ENCODE measurements around the gene CEMIP2. TPM values are rescaled to one million over a fixed set of nuclear protein-coding genes. Genes with fewer than 3 reads are reported as not detected.
"Not testable (repeated sequence)": the region's sequence is repeated elsewhere in the genome, so short reads cannot be mapped to it uniquely, and the experiment has no call there.

The CEMIP2 gene
- total RNA-seq, 1 donor, result 22.9 TPM

DNA sequence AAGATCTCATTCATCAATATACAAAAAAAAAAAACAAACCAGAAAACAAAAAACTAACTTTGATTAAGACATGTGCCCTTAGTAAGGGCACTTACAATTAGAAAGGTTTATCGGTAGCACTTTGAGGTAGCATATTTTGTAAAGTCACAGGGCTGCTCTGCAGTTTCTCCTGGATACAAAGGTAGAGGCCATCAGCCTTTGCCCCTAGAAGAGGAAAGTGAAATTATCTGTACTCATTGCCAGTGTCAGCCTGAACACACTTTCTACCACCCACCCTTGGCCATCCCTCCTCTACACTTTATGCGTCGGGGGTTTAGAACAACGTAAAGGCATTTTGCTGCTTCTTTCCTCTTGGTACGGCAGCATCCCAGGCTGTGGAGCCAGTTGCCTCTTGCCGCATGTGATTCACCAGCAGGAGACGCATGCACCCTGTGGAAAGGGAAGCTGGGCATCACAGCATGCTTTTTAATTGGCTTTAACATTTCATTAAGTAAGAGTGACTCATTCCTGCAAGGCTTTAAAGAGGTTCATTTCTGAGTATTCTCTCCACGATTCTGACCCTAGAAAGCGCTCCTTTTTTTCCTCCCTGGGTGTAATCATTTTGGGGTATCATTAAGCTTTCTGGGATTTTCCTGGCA, 84.6 kb downstream of the CEMIP2 start:
- peak in 2 of 3 donors; percentile 72 to 74 for DNase-seq (ENCODE audit: low read depth in 2 of 3, low spot score in 2 of 3)

DNA sequence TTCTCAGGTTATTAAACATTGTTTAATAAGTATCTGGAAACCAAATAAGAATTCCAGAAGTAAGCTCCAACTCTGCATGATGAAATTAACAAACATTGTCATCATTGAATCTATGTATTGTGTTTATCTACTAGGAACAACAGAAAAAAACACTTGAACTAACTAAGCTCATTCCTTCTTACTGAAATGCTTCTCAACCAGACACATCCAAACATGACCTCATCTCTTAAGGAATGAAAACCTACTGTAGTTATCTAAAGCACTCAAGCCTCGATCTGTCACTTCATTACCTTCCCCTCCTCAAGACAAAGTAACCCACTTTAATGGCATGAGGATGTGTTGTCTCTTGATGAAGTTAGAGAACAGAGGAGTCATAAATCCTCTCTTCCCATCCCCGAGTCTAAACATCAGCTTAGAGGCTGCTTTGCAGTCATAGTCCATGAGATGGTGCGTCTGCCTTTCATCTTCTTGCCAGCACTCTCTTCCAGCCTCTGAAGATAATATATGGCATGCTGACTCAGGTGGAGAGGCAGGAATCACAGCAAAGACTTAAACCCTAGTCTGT, 86.5 kb downstream of the CEMIP2 start:
- DNase-seq (ENCODE audit: low read depth in 2 of 3, low spot score in 2 of 3), result no peak

DNA sequence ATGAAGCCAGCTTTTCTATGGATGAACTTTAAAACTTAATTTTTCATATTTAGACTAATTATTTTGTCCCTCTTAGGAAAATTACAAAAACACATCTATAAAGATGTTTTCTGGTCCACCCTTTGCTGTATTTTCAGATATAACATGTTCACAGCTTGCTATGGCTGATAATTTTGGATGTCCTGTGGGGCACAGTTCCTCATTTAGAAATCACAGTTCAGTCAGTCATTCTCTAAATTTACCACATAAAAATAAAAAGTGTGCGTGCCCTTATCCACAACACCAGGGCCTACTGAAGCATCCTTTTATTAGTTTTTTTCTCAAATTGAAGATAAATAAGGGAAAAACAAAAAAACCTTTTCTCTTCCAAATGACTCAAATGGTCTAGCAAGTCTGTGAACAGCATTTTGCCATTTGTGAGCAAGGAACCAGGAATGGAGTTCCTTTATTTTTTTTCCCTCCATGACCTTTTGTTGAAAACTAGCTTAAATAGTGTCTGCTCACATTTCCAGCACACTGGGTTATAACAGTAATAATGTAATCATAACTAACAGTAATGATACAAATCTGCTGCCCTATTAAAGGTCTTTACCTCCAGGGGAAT, 87.1 kb downstream of the CEMIP2 start:
- peak in 1 of 3 donors; percentile 43 for DNase-seq (ENCODE audit: low read depth in 2 of 3, low spot score in 2 of 3)

DNA sequence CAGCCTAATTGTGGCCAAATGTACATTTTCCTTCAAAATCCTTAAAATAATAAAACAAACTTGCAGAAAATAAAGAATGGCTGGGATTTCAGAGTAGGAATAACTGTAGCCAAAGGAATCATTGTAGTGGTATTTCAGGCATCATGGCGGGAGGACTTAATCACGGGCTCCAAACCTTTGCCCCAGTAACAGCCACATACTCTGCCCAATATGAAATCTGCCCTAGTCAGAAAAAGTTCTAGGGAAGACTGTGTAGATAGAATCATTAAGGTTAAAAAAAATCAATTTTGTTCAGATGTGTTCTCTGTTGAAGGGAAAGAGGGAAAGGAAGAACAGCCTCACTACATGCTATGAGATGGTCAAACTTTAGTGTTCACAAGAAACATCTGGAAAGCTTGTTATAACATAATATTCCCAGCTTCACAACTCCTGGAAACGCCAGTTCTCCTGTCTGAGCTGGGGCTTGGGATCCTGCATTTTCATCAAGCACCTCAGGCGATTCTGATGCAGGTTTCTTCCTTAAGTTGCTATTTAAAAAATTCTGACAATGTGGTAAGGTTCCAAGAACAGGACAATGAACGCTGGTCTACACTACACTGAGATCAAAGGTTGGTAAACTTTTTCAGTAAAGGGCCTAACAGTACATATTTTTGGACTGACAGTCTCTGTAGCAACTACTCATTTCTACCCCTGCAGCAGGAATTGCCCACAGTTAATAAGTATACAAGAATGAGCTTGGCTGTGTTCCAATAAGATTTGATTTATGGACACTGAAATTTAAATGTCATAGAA, 87.9 kb downstream of the CEMIP2 start:
- peak in 1 of 3 donors; percentile 20 for DNase-seq (ENCODE audit: low read depth in 2 of 3, low spot score in 2 of 3)

DNA sequence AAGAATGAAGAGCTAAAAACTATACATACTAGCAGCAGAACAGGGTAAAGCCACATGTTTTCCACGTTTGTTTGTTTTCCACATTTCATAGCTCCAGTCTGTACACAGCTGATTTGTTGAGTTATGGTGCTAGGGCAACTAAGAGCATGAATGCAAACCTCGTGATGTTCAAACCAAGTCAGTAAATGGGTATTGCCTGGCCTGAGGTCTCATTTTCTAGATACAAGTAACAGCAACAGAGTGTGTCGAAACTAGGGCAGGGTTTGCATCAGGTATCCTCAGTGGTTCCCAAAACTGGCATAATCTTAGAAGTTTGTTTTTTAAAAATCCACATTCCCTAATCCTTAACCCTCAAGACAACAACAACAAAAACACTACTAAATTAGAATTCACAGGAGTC, 89.3 kb downstream of the CEMIP2 start:
- DNase-seq (ENCODE audit: low read depth in 2 of 3, low spot score in 2 of 3), result no peak

DNA sequence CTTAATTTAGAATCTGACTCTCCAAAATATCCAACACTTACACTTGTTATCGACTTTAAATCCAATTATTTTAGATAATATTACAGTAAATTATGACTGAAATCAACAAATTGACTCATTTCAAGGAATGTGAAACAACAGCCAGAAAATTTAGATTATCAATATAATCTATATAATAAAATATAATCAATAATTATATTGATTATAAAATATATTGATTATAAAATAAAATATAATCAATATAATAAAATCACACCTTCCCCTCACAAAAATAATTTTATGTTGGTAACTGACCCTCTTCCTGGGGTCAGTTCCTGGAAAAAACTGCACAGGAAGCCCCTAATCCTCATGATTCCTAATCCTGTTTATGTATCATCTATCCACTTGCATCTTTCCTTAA, 91.1 kb downstream of the CEMIP2 start:
- DNase-seq (ENCODE audit: low read depth in 2 of 3, low spot score in 2 of 3), result no peak

DNA sequence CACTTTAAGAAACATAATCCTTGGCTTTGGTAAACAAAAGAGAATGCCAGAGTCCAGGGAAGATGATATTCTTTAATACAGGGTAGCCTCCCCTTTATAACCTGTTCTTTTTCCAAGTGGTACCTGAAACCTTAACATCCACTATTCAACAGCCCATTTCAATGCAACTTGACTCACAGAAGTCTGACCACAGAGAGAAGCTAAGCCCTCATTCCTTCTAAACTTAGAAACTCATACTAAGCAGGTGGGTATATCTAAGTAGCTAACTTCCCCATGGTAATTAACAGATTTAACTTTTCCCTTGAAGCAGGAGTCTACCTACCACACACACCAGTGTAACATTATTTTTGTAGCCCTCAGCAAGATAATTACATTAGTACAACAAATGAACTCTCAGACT, 91.9 kb downstream of the CEMIP2 start:
- DNase-seq (ENCODE audit: low read depth in 2 of 3, low spot score in 2 of 3), result no peak

DNA sequence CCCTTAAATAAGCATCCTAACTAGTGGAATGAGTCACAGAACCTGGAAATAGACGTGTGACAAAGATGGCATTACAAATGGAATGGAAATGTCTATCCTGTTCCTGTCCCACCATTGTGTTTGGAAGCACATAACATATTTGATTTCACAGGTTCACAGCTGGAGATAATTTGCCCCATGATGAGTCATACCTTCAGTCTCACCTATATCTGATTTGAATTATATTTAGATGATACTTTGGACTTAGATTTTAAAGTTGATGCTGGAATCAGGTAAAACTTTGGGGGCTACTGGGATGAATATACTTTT, 92.5 kb downstream of the CEMIP2 start:
- DNase-seq (ENCODE audit: low read depth in 2 of 3, low spot score in 2 of 3), result no peak

DNA sequence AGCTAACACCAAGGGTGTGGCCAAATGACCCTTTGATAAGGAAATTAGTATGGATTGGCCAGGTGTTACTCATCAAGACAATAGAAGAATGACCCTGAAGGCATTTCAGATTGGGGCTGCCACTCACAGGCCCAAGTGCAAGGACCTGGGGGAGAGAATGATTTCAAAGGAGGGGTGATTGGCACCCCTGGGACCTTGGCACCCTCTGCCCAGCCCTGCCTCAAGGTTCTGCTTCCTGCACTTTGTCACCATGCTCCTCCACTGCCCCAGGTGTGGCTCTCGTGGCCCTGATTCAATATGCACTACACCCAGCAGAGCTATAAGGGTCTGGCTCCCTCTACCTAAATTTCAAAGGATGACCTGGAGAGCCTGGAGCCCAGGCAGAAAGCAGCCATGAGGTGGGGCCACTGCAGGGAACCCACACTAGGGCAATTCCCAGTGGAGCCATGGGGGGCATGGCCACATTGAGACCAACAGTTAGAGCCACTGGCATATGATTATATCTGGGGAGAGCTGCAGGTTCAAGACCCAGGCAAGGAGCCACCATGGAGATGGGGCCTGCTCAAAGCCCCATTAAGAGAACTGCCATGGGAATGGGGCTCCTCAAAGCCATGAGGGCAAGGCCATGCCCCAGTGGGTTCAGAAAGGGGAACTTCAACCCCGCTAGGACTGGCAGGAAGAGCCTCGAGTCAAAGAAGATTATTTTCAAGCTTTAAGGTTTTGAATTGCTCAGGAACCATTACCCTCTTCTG, 93.0 kb downstream of the CEMIP2 start:
- no peak for DNase-seq (ENCODE audit: low read depth in 2 of 3, low spot score in 2 of 3)

DNA sequence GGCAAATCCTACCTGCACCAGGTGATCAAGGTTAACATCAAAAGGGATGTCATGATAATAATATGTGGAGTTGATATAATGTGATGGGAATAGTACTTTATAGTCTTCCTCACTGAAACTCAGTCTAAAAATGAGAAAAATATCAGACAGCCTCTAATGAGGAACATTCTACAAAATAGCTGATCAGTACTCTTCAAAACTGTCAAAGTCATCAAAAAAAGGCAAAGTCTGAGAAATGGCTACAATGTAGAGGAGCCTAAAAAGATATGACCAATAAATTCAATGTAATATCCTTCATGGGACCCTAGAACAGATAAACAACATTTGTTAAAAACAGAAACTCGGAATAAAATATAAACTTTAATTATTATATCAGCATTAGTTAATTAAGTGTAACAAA, 95.7 kb downstream of the CEMIP2 start:
- no peak for DNase-seq (ENCODE audit: low read depth in 2 of 3, low spot score in 2 of 3)

DNA sequence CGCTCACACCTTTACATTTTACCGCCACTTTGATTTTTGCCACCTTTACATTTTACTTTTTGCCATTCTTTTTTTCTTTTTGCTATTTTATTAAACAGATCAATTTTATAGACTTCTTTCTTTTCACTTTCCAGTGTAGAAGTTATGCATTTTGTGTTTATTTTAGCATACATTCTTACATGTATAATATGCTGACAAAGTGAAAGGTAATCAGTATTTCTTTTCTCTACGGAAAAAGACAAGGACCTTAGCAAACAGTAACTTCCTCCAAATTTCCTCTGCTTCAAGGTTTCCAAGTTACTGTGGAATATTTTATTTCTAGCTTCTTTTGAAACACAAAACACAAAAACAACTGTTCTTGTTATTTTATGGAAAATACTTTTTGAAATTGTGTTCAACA, 97.0 kb downstream of the CEMIP2 start:
- DNase-seq (ENCODE audit: low read depth in 2 of 3, low spot score in 2 of 3), result no peak

DNA sequence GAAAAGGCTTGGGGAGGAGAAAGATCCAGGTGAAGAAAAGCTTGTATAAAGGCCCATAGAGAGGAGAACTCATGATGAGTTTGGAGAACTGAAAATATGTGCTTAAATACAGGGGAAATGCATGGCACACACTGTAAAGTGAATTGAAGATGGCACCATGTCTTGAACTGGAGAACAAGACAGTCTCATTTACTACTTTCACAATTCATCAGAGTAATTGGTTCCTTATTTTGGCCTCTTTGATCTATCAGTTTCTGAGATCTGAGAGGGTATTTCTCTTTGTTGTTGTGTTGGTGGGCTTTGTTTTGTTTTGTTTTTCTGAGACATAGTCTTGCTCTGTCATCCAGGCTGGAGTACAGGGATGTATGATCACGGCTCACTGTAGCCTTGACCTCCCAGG, 98.2 kb downstream of the CEMIP2 start:
- no peak for DNase-seq (ENCODE audit: low read depth in 2 of 3, low spot score in 2 of 3)

DNA sequence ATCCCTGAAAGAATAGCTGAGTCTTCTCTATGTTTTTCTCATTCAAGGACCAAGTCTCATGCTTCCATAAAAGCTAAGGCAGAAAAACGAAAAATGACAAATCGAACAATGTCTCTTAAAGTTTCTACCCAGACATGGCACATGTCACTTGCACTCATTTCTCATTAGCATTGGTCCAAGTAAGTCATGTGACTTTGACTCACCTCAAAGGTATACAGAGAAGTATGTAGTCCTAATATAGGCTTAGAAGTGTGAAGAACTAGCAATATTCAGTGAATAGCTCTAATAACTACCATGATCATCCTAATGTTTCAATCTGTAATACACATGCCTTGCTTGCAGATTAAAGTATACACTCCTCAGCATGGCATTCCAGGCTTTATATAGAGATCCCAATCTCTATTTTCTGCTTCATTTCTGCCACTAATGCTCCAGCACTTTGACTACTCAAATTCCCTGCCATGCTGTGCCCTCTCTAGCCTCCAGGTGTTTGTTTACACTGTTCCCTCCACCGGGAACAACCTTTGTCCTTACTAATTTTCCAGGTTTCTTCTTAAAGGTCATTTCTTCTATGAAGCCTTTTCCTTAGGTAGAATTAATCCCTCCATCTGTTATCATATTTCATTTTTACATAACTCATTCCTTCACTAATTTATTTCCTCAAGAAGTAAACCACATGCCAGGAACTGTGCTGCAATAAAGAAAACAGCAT, 98.9 kb downstream of the CEMIP2 start:
- no peak for DNase-seq (ENCODE audit: low read depth in 2 of 3, low spot score in 2 of 3)

DNA sequence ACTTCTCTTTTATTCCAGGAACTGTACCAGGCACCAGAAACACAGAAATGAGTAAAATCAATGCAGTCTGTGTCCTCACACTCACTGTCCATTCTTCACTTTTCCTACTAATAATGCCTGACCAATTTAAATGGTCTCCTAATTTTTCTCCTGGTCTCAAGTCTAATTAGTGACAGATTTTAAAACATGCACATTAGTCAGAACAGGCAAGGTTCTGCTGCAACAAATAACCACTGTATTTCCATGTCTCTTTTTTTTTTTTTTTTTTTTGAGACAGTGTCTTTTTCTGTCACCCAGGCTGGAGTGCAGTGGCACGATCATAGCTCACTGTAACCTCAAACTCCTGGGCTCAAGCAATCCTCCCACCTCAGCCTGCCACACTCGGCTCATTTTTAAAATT, 99.6 kb downstream of the CEMIP2 start:
- no peak for DNase-seq (ENCODE audit: low read depth in 2 of 3, low spot score in 2 of 3)

DNA sequence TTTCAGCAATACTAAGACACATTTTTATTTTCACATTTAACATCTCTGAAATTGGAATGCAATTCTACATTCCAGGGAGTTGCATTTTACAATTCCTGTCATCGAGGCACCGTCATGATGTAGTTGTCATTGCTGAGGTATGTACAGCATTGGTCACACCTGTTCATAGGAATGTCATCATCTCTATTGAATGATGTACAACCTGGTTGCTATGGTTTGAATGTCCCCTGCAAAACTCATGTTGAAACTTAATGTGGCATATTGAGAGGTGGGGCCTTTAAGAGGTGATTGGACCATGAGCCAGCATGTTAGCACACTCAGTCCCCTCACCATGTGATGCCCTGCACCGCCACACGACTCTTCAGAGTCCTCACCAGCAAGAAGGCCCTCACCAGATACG, 103.1 kb downstream of the CEMIP2 start:
- DNase-seq (ENCODE audit: low read depth in 2 of 3, low spot score in 2 of 3), result no peak

DNA sequence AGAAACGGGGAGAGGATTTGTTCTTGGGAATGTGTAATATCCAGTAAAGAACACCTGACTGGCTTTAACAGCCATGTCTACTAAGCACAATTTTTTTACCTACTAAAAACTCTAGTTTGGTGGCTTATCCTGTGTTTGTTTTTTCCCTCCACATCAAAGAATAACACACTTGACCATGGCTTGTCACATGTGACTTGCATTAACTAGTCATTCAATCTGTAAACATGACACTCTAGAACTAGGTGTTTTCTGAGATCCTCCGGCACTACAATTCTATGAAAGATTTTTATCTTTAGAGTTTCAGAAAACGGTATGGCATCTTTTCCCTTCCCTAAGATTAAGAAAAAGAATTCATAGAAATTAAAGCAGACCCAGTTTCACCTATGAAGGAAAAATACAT, 103.7 kb downstream of the CEMIP2 start:
- DNase-seq (ENCODE audit: low read depth in 2 of 3, low spot score in 2 of 3), result no peak

DNA sequence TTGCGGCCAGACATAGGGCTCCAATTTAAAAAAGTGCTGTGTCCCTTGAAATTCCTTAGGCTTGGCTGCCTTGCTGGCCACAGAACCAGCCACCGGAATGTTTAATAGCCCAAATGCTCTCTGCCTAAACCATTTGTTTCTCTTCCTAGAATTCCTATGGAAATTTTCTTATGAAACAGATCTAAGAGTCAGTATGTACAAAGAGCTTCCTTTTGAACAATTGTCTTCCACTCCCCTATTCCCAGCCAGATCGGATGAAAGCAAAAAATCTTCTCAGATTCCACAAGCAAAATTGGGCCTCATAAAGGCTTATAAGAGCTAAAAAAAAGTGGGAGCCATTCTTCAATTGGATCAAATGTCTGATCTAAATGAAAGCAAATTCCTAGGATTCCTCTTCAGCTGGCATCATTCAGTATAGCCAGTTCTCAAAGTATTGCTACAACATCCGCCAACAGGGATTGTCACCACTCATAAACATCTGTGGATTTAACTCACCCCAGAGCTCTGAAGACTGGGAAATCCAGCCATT, 104.3 kb downstream of the CEMIP2 start:
- no peak for DNase-seq (ENCODE audit: low read depth in 2 of 3, low spot score in 2 of 3)

DNA sequence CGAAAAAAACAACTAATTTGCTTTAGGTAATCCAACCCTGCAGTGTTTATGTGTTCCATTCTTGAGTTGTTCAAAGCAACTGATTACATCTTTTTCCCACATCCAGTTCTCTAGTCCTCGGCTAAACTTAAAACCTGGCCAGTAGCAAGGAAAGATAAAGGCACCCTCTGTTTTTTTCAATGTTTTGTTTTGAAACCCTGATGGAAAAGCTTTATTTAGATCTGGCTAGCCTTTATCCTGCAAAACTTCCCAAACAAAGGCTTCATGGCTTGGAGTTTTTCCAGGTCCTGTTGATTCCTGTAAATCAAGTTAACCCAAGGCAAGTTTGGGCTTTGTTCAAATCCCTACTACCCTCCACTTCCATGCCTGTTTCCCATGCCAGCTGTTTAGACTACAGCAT, 105.1 kb downstream of the CEMIP2 start:
- DNase-seq (ENCODE audit: low read depth in 2 of 3, low spot score in 2 of 3), result no peak

DNA sequence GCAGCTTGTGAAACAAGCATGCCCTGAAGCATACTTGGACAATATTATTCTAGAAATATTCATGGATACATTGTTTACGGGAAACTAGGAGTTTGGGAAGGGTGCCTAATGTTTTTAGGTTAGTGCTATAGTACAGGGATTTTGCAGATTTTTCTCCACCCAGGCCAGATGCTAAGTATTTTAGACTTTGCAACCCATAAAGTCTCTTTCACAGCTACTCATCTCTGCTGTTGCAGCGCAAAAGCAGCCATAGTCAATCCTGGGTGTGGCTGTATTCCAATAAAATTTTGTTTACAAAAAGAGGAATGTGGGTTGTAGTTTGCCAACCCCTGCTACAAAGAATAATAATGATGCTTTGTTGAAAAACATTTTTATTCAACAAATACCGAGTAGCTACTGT, 106.2 kb downstream of the CEMIP2 start:
- no peak for DNase-seq (ENCODE audit: low read depth in 2 of 3, low spot score in 2 of 3)

DNA sequence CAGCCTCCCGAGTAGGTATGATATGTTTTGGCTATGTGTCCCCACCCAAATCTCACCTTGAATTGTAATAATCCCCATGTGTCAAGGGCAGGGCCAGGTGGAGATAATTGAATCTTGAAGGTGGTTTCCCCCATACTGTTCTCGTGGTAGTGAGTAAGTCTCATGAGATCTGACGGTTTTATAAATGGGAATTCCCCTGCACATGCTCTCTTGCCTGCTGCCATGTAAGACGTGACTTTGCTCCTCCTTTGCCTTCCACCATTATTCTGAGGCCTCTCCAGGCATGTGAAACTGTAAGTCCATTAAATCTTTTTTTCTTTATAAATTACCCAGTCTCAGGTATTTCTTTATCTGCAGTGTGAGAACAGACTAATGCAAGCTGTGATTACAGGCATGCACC, 111.0 kb downstream of the CEMIP2 start:
- DNase-seq (ENCODE audit: low read depth in 2 of 3, low spot score in 2 of 3), result not testable (repeated sequence)
